Measurements from ENCODE around the gene NMNAT2. TPM values are rescaled to one million over a fixed set of nuclear protein-coding genes. Genes with fewer than 3 reads are reported as not detected.

NMNAT2 gene
- total and polyA plus RNA-seq, 8 donors: 0.42 to 4.9 (median 1.8) TPM

GRCh38 chr1:183295521-183295920 is 122.7 kb downstream of the NMNAT2 start:
- intact Hi-C loops (cut with DNase I): no loop called here
- no peak for FAIRE-seq

DNA sequence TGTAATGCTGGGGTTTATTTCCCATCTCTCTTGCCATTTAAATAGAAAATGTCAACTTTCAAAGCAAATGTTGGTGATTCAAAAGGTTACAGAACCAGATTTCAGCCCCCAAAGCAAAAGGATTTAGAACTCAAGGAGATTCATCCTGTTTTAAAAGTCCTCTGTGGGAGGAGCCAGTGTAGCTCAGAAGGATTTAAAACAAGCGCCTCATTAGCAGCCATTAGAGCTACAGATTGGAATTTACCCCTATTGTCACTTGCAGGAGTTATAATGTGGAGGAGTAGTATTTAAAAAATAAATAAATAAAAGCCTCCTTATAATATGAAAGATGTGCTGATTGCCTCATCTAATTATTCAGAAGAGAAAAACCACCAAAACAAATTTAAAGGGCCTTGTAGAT is 124.3 kb downstream of the NMNAT2 start:
- DNase-seq (no peak), ATAC-seq (no peak), FAIRE-seq (no peak)
- H3K27ac ChIP-seq: no peak overlapping the region
- TF ChIP-seq CTCF (IDR thresholded peaks at IDR 0.05): no peak
- H3K36me3 ChIP-seq: no peaks in the 10 kb centered on the region
- no peaks in the 10 kb centered on the region for H3K9me3 ChIP-seq
- intact Hi-C loops (cut with DNase I): no loop called here
- no peak overlapping the region for H3K4me3 ChIP-seq
- no peaks in the 10 kb centered on the region for H3K4me1 ChIP-seq
- WGBS, 2 donors: 99 to 100% methylated on average over 1 of the region's 1 CpG
- no peaks in the 10 kb centered on the region for H3K27me3 ChIP-seq

More at GRCh38 chr1:183295521-183295920, 122.7 kb downstream of the NMNAT2 start:
- DNase-seq (no peak), ATAC-seq (no peak)
- H3K27me3 ChIP-seq: no peaks in the 10 kb centered on the region
- no peak overlapping the region for H3K27ac ChIP-seq
- no peaks in the 10 kb centered on the region for H3K4me1 ChIP-seq
- WGBS, 2 donors: 60 to 73% methylated on average over 5 of the region's 5 CpGs
- no peaks in the 10 kb centered on the region for H3K9me3 ChIP-seq
- TF ChIP-seq CTCF (IDR thresholded peaks at IDR 0.05): no peak
- no peaks in the 10 kb centered on the region for H3K36me3 ChIP-seq
- H3K4me3 ChIP-seq: no peak overlapping the region

- no peak for TF ChIP-seq CTCF (IDR thresholded peaks at IDR 0.05)
- no peak for DNase-seq
- ATAC-seq: no peak
- Histone ChIP-seq H3K4me3 (no peak overlapping the region), H3K27ac (no peak overlapping the region), H3K9me3 (no peaks in the 10 kb centered on the region), H3K27me3 (no peaks in the 10 kb centered on the region), H3K36me3 (no peaks in the 10 kb centered on the region), H3K4me1 (no peaks in the 10 kb centered on the region)
- no peak for FAIRE-seq
- intact Hi-C loops (cut with DNase I): no loop called here
- WGBS, 2 donors: 91 to 95% methylated on average over 9 of the region's 9 CpGs
Observed at GRCh38 chr1:183293241-183293640, 124.9 kb downstream of the NMNAT2 start.

DNA sequence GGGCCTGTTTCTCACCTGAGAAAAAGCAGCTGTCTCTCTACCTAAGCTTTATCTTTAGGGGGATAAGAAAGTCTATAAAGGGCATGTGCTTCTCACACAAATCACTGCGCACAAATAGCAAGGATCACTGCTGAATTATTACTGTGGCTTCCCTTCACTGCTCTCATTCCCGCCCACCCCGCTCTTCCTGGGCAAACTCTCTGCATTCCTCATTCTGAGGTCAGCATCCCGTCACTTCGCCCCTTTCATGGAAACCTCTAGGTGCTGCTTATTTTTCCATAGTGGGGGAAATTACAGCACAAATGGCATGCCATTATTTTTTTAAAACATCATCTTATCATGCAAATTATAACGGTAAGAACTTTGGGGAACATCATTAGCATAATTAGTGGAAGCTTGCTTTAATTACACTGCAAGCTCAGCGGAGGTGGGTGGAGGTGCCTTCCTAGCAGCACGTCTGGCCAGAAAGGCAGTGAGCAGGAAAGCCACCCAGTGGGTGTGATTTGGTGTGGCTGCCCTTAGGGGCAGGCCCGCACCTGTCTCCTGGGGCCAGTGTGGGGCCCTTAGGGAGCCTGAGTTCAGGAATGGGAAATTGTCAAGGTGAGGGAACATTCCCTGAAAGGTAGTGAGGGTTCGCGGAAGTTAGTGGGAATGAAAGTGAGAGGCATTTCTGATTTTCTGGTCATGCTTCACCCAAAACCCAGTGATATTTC is 126.2 kb downstream of the NMNAT2 start:
- ATAC-seq (peak in 1 of 4 donors; percentile 27), FAIRE-seq (no peak), DNase-seq (no peak)
- no peaks in the 10 kb centered on the region for H3K27me3 ChIP-seq
- no peak overlapping the region for H3K4me3 ChIP-seq
- no peaks in the 10 kb centered on the region for H3K36me3 ChIP-seq
- H3K9me3 ChIP-seq: no peaks in the 10 kb centered on the region
- intact Hi-C loops (cut with DNase I): no loop called here
- 79 to 81% methylated on average over 11 of the region's 11 CpGs for WGBS, 2 donors
- no peak for TF ChIP-seq CTCF (IDR thresholded peaks at IDR 0.05)
- H3K4me1 ChIP-seq: peaks cover 0 to 6% (median 0%) of the 10 kb centered on the region in 3 donors
- no peak overlapping the region for H3K27ac ChIP-seq

DNA sequence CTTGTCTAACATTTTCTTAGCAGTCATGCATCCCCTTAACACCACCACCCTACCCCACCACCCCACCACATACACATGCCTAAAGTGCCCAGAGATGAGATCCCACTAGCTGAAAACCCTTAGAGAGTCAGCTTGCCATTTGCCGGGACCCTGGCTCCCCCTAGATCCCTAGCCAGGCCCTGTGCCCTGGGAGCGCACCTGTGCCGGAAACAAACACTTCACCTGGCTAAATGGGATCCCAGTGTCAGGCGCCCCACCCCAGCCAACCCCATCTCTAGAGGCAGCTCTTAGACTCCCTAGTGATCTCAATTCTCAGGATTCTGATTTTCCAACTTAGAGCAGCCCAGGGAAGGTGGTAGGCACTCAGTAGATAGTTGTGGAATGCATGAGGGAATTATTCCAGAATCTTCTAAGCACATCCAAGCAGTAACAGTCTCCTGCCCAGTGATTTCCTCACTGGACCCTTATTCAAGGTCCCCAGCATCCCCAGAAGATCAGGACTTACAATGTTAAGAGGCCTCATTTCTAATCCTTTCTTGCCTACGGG is 126.9 kb downstream of the NMNAT2 start:
- Histone ChIP-seq H3K9me3 (no peaks in the 10 kb centered on the region), H3K4me3 (no peak overlapping the region), H3K27me3 (no peaks in the 10 kb centered on the region), H3K36me3 (no peaks in the 10 kb centered on the region), H3K4me1 (peaks cover 0 to 9% (median 0%) of the 10 kb centered on the region in 3 donors), H3K27ac (no peak overlapping the region)
- no peak for DNase-seq
- no peak for FAIRE-seq
- intact Hi-C loops (cut with DNase I): no loop called here
- no peak for ATAC-seq
- no peak for TF ChIP-seq CTCF (IDR thresholded peaks at IDR 0.05)
- 81% methylated on average over 5 of the region's 5 CpGs for WGBS, 2 donors

All from pancreas (tissue), 10 donors.